Endothelial cell of umbilical vein (primary cell): ENCODE data around the gene RABEP2. TPM values are rescaled to one million over a fixed set of nuclear protein-coding genes. Genes with fewer than 3 reads are reported as not detected.

Experiments used
- BruUV-seq: library from RNA; stranded (reverse); fragments of 400-500 nt; replicated peaks from 2 replicates; lab custom pipeline; 2021; lab: Mats Ljungman, UMichigan
- CTCF ChIA-PET: fragments of 300-600, 350-600 bp; sonication (Branson Sonifier 250); formaldehyde crosslinking; loops from one replicate; lab custom pipeline; 2021; ENCODE audit warnings: antibody characterized with exemption, inconsistent platforms; lab: Charles Lee
- POLR2A ChIA-PET: fragments of 300-600, 350-600 bp; sonication (Branson Sonifier 250); formaldehyde crosslinking; loops from one replicate; lab custom pipeline; 2021; ENCODE audit warnings: antibody characterized with exemption, inconsistent platforms; lab: Charles Lee
- DNase-seq: peaks from one replicate; pipeline ENCODE4 v3.0.0-alpha.2; 2011; ENCODE audit warnings: low read depth, low spot score
- FAIRE-seq: peaks from 2 replicates; lab custom pipeline; 2011; peaks lifted over from hg19 to GRCh38; lab: Jason Lieb, UNC
- H2AFZ ChIP-seq: 2 replicates; pipeline ENCODE4 v1.6.0; 2012; ENCODE audit warnings: low read depth, low read length, control low read depth, inconsistent platforms
- H3K27ac ChIP-seq: 2 replicates; pipeline ENCODE4 v1.5.1; 2011; ENCODE audit warnings: low read depth, mild to moderate bottlenecking, control low read depth, low read length, moderate library complexity; ENCODE audit not compliant: insufficient read depth
- H3K27me3 ChIP-seq, 2 experiments: 2 replicates each; pipeline versions ENCODE4 v1.6.0 to v1.6.1; 2011; ENCODE audit warnings: low read length in 2 of 2, mixed read lengths in 1 of 2; ENCODE audit not compliant: control insufficient read depth in 2 of 2, insufficient read depth in 2 of 2
- H3K36me3 ChIP-seq, 2 experiments: 2 replicates in 1 of 2; 3 replicates in 1 of 2; pipeline ENCODE4 v1.5.1; 2011; ENCODE audit warnings: low read length in 2 of 2, mild to moderate bottlenecking in 1 of 2, moderate library complexity in 1 of 2; ENCODE audit not compliant: control insufficient read depth in 2 of 2, insufficient read depth in 2 of 2; ENCODE audit errors: extremely low read depth in 1 of 2
- H3K4me1 ChIP-seq: 3 replicates; pipeline ENCODE4 v1.5.1; 2011; ENCODE audit warnings: mild to moderate bottlenecking, low read length; ENCODE audit not compliant: control insufficient read depth, insufficient read depth; ENCODE audit errors: extremely low read depth
- H3K4me2 ChIP-seq: 2 replicates; pipeline ENCODE4 v1.6.1; 2011; ENCODE audit warnings: low read length, control low read depth, mixed read lengths; ENCODE audit not compliant: insufficient read depth
- H3K4me3 ChIP-seq, 3 experiments: fragments of 200-600 bp in 1 of 3; sonication (generic), shearing (Covaris generic) in 1 of 3; replicated peaks in 1 of 3; 2 replicates each; pipeline ENCODE4 v1.5.1; 2011 to 2016; ENCODE audit warnings: control low read depth in 3 of 3, low read length in 3 of 3, mild to moderate bottlenecking in 2 of 3, inconsistent platforms in 1 of 3, low read depth in 1 of 3, moderate library complexity in 1 of 3; ENCODE audit not compliant: insufficient read depth in 1 of 3
- H3K79me2 ChIP-seq: 2 replicates; pipeline ENCODE4 v1.6.0; 2012; ENCODE audit warnings: low read length, inconsistent platforms; ENCODE audit not compliant: control insufficient read depth, insufficient read depth
- H3K9ac ChIP-seq: replicated peaks from 2 replicates; pipeline ENCODE3; 2011; ENCODE audit warnings: low read length, control low read depth; ENCODE audit not compliant: insufficient read depth; ENCODE audit errors: extremely low read depth
- H3K9me1 ChIP-seq: replicated peaks from 3 replicates; pipeline ENCODE4 v1.6.0; 2011; ENCODE audit warnings: mild to moderate bottlenecking, low read length; ENCODE audit not compliant: control insufficient read depth, insufficient read depth; ENCODE audit errors: extremely low read depth
- H3K9me3 ChIP-seq: replicated peaks from 2 replicates; pipeline ENCODE4 v1.5.1; 2012; ENCODE audit warnings: low read length, inconsistent platforms; ENCODE audit not compliant: control insufficient read depth, insufficient read depth
- H4K20me1 ChIP-seq: replicated peaks from 2 replicates; pipeline ENCODE3; 2011; ENCODE audit warnings: mild to moderate bottlenecking, low read length; ENCODE audit not compliant: control insufficient read depth, insufficient read depth; ENCODE audit errors: extremely low read depth
- CTCF ChIP-seq, 2 donors: IDR thresholded peaks; 1 replicate in 1 of 2; 2 replicates in 1 of 2; pipeline ENCODE4 v1.5.1; 2011; ENCODE audit warnings: low read length in 2 of 2, mild to moderate bottlenecking in 2 of 2, moderate library complexity in 2 of 2, control low read depth in 1 of 2, inconsistent platforms in 1 of 2, low read depth in 1 of 2; ENCODE audit not compliant: insufficient read depth in 1 of 2; ENCODE audit errors: extremely low read depth in 1 of 2
- EZH2 ChIP-seq: IDR thresholded peaks from 2 replicates; pipeline ENCODE4 v1.6.1; 2012; ENCODE audit warnings: borderline replicate concordance, low read depth, mild to moderate bottlenecking, moderate library complexity, low read length, inconsistent platforms; ENCODE audit not compliant: severe bottlenecking
- FOS ChIP-seq: IDR thresholded peaks from 2 replicates; pipeline ENCODE4 v1.6.1; 2011; ENCODE audit warnings: mild to moderate bottlenecking, low read length, moderate library complexity, borderline replicate concordance; ENCODE audit not compliant: insufficient read depth
- GATA2 ChIP-seq: IDR thresholded peaks from 2 replicates; pipeline ENCODE4 v1.7.0; 2011; ENCODE audit warnings: low read depth, mild to moderate bottlenecking, moderate library complexity, mixed read lengths, low read length; ENCODE audit not compliant: insufficient read length, insufficient read depth
- JUN ChIP-seq: IDR thresholded peaks from 2 replicates; pipeline ENCODE4 v1.6.1; 2011; ENCODE audit warnings: borderline replicate concordance, low read depth; ENCODE audit not compliant: insufficient read length, insufficient read depth
- MAX ChIP-seq: IDR thresholded peaks from 2 replicates; pipeline ENCODE4 v1.6.1; 2011; ENCODE audit not compliant: insufficient read depth, insufficient read length
- MYC ChIP-seq: IDR thresholded peaks from one replicate; pipeline ENCODE4 v1.6.1; 2011; ENCODE audit warnings: mild to moderate bottlenecking, low read depth, low read length
- POLR2A ChIP-seq: IDR thresholded peaks from 2 replicates; pipeline ENCODE4 v1.6.1; 2012; ENCODE audit warnings: low read depth, mild to moderate bottlenecking, control low read depth, low read length
- POLR2AphosphoS5 ChIP-seq: IDR thresholded peaks from 2 replicates; pipeline ENCODE4 v1.6.1; 2012; ENCODE audit warnings: low read depth, mild to moderate bottlenecking, control low read depth, low read length, moderate library complexity; ENCODE audit not compliant: insufficient read depth
- dilution Hi-C: fragments of 300-500 bp; cut with MboI; formaldehyde crosslinking; loops from one replicate; pipeline ENCODE4 v1.15.0; 2019; ENCODE audit warnings: low sequenced_read_pairs; ENCODE audit not compliant: extremely low pct_ligation_motif_present
- intact Hi-C: fragments of 100-400 bp; cut with micrococcal nuclease; formaldehyde crosslinking; loops from one replicate; pipeline ENCODE4 v1.10.0; 2022
- polyA plus RNA-seq, 4 experiments: library from polyadenylated mRNA; depleted of rRNA in 3 of 4; stranded (reverse) in 3 of 4; unstranded in 1 of 4; fragments of >200 nt; gene quantifications; 2 replicates each; pipeline versions ENCODE4 v1.2.1 to v1.2.3, GENCODE V29; 2011 to 2012; ENCODE audit warnings: missing spikeins in 1 of 4
- total RNA-seq: library from RNA; stranded (reverse); gene quantifications from 2 replicates; pipeline ENCODE4 v1.2.3, GENCODE V29; 2021

The RABEP2 gene
- total and polyA plus RNA-seq, 2 donors (not counting 3 experiments of a cell fraction or from before 2014, with no cell fraction given): 25.9 to 37.4 TPM

GRCh38 chr16:28898942-28899341, 26.1 kb downstream of the RABEP2 start:
- dilution Hi-C loops: no loop called here

More at GRCh38 chr16:28898942-28899341, 26.1 kb downstream of the RABEP2 start:
- Histone ChIP-seq H3K27me3 (no peaks in the 10 kb centered on the region), H3K4me2 (no peak overlapping the region), H3K9me3 (no peaks in the 10 kb centered on the region), H3K9me1 (no peaks in the 10 kb centered on the region), H3K27ac (no peak overlapping the region), H3K4me1 (no peaks in the 10 kb centered on the region), H3K4me3 (no peak overlapping the region), H3K36me3 (no peaks in the 10 kb centered on the region), H3K9ac (no peak overlapping the region), H3K79me2 (no peaks in the 10 kb centered on the region), H2AFZ (no peak overlapping the region), H4K20me1 (no peaks in the 10 kb centered on the region)
- intact Hi-C loops: no loop called here
- CTCF ChIA-PET: interaction anchor here (1.8 kb wide), 1 partner anchor 46 kb away, joined by 4 read pairs; no protein-coding TSS in a partner anchor
- TF ChIP-seq POLR2A (no peak), JUN (no peak), GATA2 (no peak), CTCF (IDR thresholded peaks at IDR 0.05; ENCODE audit: extremely low read depth in 1 of 2, insufficient read depth in 1 of 2, low read depth in 1 of 2, low read length in 2 of 2) (no peak), POLR2AphosphoS5 (no peak), FOS (no peak), MAX (no peak), MYC (no peak), EZH2 (no peak)
- no TSS peak for BruUV-seq
- DNase-seq (no peak), FAIRE-seq (no peak)
- POLR2A ChIA-PET: interaction anchor here (0.9 kb wide), 1 partner anchor 20 kb away, joined by 4 read pairs; no protein-coding TSS in a partner anchor
